Embryonic facial prominence (tissue), 1 donor: Measurements from ENCODE around the gene UCHL1.
"Not testable (repeated sequence)": the region's sequence is repeated elsewhere in the genome, so short reads cannot be mapped to it uniquely, and the experiment has no call there.

Source experiments
- DNase-seq: peaks from one replicate; pipeline ENCODE4 v3.0.0-alpha.2; 2016; ENCODE audit errors: extremely low spot score

The UCHL1 gene

DNA sequence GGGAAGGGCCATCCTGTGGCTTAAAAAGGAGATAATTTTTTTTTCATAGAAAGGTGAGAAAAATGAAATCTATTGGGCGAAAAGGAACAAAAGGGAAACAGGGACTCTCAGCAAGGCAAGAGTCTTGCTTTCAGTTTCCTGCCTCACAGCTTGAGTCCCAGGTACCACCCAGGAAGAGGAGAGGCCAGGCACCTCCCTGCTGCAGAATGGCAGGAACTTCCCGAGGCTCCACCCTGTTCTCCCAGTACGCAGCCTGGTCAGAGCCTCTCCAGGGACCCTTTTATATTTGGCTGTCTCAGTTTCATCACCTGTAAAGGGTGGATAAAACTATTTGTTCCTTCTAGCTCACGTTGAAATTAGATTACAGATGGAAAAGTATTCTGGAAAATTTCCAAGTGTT lies 33.8 kb downstream of the UCHL1 start:
- no peak for DNase-seq

DNA sequence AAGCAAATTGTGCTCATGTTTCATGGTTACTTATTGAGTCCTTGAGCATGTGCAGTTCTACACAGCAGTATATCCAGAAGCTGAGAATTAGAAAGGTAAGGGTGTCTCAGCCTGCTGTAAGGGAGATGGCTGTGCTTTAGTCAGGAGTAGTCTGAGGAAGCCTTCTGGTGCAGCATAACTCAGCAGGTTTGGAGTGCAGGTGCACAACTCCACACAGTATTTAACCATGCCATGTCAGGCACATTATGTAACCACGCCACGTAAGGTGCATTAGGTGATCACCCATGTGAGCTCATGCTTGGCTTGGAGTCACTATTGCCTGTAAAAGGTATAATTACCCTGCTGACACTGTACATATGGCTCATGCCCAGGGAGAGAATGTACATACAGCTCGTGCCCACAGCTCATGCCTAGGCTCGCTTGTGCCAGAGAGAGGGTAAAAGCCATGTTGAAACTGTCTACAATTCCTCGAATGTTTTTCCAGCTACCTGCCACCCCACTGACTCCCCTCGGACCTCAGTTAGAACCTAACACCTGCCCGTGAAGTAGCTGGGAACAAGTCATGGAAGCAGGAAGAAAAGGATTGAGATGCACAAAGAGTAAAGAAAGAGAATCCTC lies 37.8 kb downstream of the UCHL1 start:
- DNase-seq, result no peak

DNA sequence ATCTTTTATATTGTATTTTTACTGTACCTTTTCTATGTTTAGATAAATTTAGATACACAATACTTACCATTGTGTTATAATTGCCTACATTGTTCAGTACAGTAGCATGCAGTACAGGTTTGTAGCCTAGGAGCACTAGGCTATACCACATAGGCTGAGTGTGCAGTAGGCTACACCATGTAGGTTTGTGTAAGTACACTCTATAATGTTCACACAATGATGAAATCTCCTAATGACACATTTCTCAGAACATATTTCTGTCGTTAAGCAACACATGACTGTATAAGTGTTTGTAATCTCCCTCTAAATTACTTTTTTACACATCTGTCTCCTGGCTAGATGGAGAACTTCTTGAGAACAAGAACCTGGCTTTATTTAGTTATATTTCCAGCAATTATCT lies 40.3 kb downstream of the UCHL1 start:
- DNase-seq, result no peak

DNA sequence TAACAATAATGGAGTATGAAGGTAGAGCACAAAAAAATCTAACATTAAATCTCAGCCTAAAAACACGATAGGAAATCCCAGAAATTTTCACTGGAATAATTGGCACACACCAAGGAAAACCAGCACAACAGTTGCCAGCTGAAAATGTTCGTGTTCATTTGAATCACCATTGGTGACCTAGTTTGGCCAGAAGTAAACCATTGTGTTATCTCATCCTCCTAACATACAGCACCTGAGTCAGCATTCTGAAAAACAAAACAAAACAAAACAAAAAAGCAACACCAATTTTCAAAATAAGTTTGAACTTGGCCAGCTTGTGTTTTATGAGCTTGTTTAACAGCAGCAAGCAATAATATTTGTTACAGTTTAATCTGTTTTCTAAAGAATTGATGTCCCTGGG lies 41.1 kb downstream of the UCHL1 start:
- DNase-seq, result no peak

DNA sequence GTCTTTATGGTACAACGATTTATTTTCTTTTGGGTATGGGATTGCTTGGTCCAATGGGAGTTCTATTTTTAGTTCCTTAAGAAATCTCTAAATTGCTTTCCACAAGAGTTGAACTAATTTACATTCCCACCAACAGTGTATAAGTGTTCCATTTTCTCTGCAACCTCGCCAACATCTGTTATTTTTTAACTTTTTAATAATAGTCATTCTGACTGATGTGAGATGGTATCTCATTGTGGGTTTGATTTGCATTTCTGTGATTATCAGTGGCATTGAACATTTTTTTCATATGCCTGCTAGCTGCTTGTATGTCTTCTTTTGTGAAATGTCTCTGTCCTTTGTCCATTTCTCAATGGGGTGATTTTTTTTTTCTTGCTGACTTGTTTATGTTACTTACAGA lies 42.8 kb downstream of the UCHL1 start:
- no peak for DNase-seq

DNA sequence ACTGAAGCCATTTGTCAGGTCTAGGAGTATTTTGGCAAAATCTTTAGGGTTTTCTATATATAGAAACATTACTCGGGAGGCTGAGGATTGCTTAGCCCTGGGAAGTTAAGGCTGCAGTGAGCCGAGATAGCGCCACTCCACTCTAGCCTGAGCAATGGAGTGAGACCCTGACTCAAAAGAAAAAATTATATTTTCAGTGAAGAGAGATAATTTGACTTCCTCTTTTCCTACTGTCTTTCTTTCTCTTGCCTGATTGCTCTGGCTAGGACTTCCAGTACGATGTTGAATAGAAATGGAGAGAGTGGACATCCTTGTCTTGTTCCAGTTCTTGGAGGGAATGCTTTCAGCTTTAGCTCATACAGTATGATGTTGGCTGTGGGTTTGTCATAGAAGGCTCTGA lies 44.4 kb downstream of the UCHL1 start:
- DNase-seq, result no peak

DNA sequence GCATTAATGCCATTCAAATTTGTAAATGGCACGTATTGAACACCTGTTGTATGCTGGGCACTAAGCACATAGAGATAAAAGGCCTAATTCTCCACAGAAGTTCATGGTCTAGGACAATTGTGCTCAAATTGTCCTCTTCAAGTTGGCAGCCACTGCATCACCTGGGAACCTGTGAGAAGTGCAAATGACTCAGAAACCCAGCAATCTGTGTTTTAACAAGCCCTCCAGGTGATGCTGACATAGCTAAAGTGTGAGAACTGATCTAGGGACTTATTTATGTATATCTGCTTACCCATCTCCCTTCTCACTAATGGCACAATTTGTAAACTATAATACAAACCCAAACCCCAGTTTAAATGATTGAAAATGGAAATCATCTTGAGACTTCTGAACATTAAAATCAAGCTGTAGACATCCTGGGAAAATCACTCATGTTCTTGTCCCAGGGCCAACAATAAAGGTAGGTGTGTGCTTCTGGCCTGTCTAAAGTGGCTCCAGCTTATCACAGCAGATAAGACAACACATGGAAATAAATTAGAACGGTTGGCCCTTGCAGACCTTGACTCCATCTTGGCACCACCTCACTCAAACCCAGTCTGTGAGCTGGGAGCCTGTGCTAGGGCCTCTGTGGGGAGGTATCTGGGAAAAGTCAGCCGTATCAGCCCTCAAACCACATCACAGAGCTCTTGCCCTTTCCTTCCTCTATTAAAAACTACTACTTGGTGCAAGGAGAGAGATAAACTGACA lies 46.8 kb downstream of the UCHL1 start:
- no peak for DNase-seq

DNA sequence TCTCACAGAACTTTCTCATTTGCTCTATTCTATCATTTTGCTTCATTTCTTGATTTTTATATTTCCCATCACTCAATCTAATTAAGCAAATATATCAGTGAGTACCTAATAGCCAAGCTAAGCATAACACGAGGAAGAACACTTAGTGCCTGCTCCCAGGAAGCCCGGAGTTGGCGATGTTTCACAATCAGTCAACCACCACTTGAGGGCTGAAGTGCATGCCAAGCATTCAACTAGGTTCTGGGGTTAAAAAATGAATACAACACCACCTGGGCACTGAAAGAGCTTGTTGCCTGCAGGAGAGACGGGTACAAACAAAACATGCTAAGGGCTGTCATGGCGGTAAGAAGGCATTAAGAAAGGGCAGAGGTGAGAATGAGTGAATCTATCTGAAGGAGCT lies 47.5 kb downstream of the UCHL1 start:
- no peak for DNase-seq

DNA sequence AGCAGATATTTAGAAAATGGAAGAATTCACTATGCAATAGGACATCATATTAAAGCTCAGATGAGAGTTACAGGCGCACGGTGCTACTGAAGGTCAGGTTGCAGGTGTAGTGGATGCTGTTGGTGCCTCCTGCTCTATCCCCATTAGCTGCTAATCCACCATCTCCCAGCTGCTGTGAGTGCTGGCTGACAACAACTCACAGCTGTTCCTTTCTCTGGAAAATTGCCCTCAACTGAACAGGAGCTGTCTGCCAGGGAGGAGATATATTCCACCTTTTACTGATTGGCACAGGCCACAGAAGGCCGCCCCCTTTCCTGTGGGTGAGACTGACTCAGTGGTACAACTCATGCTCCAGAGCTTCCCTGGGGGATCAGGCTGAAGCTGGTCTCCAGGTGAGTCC lies 48.7 kb downstream of the UCHL1 start:
- DNase-seq, result no peak

DNA sequence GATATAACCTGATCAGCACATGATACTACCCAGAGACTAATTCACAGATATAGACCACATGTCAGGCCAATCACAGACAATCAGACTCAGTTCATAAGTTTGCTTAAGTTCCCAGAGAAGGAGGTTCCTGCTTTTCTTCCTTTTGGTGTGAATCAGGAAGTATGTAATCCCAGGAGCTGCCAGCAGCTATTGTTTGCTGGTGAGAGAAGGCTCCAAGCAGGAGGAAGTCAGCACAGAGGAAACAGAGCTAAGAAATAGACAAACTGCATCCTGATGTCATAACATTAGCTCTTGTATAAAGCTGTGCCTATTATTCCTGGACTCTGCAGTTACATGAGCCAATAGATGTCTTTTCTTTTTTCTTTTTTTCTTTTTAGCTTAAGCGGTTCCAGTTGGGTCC lies 50.9 kb downstream of the UCHL1 start:
- DNase-seq, result no peak

DNA sequence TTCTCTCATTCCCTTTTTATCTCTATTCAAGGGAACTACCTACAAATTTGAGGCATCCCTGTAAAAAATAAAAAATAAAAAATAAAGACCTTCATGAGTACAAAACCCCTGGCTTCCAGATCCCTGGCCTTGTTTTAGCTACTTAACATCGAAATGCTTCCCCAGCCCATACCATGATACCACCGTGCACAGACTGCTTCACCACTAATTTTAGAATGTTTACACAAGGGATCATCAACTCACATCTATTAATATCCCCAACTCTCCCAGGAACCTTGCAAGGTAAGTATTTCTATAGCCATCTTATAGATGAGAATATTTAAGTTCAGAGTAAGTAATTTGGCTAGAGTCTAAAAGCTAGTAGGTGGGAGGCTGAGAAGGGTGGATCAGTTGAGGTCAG lies 51.7 kb downstream of the UCHL1 start:
- DNase-seq, result no peak

DNA sequence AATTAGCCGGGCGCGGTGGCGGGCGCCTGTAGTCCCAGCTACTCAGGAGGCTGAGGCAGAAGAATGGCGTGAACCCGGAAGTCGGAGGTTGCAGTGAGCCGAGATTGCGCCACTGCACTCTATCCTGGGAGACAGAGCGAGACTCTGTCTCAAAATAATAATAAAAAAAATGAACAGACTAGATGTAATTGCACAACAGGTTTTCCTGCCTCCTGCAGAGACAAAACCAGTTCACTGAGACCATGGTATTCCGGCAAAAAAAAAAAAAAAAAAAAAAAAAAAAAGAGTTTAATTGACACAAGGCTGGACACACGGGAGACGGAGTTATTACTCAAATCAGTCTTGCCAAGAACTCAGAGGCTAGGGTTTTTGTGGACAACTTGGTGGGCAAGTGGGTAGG lies 58.7 kb downstream of the UCHL1 start:
- DNase-seq, result not testable (repeated sequence)

DNA sequence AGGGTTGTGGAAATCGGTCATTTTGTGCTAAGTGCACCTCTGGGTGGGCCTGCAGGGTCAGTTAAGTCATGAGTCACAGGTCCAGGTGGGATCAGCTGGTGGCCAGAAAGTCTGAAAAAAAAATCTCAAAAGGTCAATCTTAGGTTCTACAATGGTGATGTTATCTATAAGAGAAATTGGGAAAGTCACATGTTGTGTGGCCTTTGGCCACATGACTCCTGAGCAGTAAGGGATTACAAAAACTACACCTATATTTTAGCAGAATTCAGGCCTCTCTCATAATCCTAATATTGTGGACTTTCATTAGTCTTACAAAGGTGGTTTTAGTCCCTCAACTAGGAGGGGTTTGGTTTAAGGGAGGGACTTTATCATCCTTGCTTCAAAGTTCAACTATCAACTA lies 59.1 kb downstream of the UCHL1 start:
- DNase-seq, result no peak
